Colonic mucosa (tissue), 4 donors: Measurements from ENCODE around the gene CDC45. TPM values are rescaled to one million over a fixed set of nuclear protein-coding genes. Genes with fewer than 3 reads are reported as not detected.

Experiments
- DNase-seq: peaks from one replicate; pipeline ENCODE4 v3.0.0-alpha.2; 2020
- H3K27ac ChIP-seq: fragments of 200-600 bp; one replicate; pipeline ENCODE4 v1.8.0; 2021
- H3K27me3 ChIP-seq: fragments of 200-600 bp; one replicate; pipeline ENCODE4 v1.8.0; 2021
- H3K36me3 ChIP-seq: fragments of 200-600 bp; one replicate; pipeline ENCODE4 v1.8.0; 2021
- H3K4me1 ChIP-seq: fragments of 200-600 bp; one replicate; pipeline ENCODE4 v1.8.0; 2021; ENCODE audit warnings: mild to moderate bottlenecking
- H3K4me3 ChIP-seq: fragments of 200-600 bp; one replicate; pipeline ENCODE4 v1.8.0; 2021
- H3K9ac ChIP-seq, 2 donors: one replicate each; pipeline ENCODE4 v1.7.0; 2013; ENCODE audit warnings: control low read depth in 2 of 2, low read depth in 2 of 2, low read length in 2 of 2
- H3K9me3 ChIP-seq: fragments of 200-600 bp; one replicate; pipeline ENCODE4 v1.8.0; 2021
- intact Hi-C: fragments of 100-400 bp; cut with DNase I; formaldehyde crosslinking; loops from one replicate; pipeline ENCODE4 v1.14.1; 2022
- total RNA-seq, 2 donors: library from RNA; stranded (reverse); fragmentation: NEBNext Ultra II Directional in 1 of 2; extraction: Animal tissue kit (Norgen Biotek cat#: 25700) in 1 of 2; gene quantifications; one replicate each; pipeline ENCODE4 v1.2.1, GENCODE V29; 2021
- TF ChIP-seq, protein P1 (sequence below): fragments of 200-600 bp; IDR thresholded peaks from one replicate; pipeline ENCODE4 v1.8.0; 2022; ENCODE audit warnings: antibody characterized with exemption, mild to moderate bottlenecking
- donor health status: healthy.
- donor health status: DM: no; HTN: no; CAD: no.
- donor health status: DM: no; HTN: no; CAD: no.

CDC45 gene
- total RNA-seq, 2 donors from 2014 or later = 5.1 to 35.9 TPM

DNA sequence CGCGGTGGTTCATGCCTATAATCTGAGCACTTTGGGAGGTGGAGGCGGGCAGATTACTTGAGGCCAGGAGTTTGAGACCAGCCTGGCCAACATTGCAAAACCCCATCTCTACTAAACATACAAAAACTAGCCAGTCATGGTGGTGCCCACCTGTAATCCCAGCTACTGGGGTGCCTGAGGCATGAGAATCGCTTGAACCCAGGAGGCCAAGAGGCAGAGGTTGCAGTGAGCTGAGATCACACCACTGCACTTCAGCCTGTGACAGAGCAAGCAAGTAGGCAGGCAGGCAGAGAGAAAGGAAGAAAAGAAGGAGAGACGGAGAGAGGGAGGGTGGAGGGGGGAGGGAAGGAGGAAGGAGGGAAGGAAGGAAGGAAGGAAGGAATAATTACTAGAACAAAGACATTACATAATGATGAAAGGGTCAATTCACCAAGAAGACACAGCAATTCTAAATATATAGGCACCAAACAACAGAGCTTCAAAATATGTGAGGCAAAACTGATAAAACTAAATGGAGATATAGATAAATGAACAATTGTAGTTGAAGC is 58.3 kb downstream of the CDC45 start:
- H3K9ac ChIP-seq = no peak overlapping the region
- no peaks in the 10 kb centered on the region for H3K27me3 ChIP-seq
- no peak for DNase-seq
- TF ChIP-seq, protein P1, sequence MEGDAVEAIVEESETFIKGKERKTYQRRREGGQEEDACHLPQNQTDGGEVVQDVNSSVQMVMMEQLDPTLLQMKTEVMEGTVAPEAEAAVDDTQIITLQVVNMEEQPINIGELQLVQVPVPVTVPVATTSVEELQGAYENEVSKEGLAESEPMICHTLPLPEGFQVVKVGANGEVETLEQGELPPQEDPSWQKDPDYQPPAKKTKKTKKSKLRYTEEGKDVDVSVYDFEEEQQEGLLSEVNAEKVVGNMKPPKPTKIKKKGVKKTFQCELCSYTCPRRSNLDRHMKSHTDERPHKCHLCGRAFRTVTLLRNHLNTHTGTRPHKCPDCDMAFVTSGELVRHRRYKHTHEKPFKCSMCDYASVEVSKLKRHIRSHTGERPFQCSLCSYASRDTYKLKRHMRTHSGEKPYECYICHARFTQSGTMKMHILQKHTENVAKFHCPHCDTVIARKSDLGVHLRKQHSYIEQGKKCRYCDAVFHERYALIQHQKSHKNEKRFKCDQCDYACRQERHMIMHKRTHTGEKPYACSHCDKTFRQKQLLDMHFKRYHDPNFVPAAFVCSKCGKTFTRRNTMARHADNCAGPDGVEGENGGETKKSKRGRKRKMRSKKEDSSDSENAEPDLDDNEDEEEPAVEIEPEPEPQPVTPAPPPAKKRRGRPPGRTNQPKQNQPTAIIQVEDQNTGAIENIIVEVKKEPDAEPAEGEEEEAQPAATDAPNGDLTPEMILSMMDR = no peak
- intact Hi-C loops = no loop called here
- no peak overlapping the region for H3K4me3 ChIP-seq
- no peaks in the 10 kb centered on the region for H3K4me1 ChIP-seq
- no peaks in the 10 kb centered on the region for H3K36me3 ChIP-seq
- no peaks in the 10 kb centered on the region for H3K9me3 ChIP-seq
- H3K27ac ChIP-seq = no peak overlapping the region

GRCh38 chr22:19540394-19540793 is 60.7 kb downstream of the CDC45 start:
- Histone ChIP-seq H3K36me3 (no peaks in the 10 kb centered on the region), H3K27me3 (no peaks in the 10 kb centered on the region), H3K9ac (no peak overlapping the region), H3K4me1 (no peaks in the 10 kb centered on the region), H3K9me3 (no peaks in the 10 kb centered on the region), H3K4me3 (no peak overlapping the region), H3K27ac (no peak overlapping the region)
- intact Hi-C loops = no loop called here
- DNase-seq = no peak
- TF ChIP-seq, protein P1 = no peak

GRCh38 chr22:19543970-19544708 is 64.4 kb downstream of the CDC45 start:
- Histone ChIP-seq H3K27me3 (no peaks in the 10 kb centered on the region), H3K9me3 (no peaks in the 10 kb centered on the region), H3K27ac (no peak overlapping the region), H3K36me3 (no peaks in the 10 kb centered on the region), H3K9ac (peak overlapping the region in 1 of 2 donors; percentile 19), H3K4me3 (no peak overlapping the region), H3K4me1 (no peaks in the 10 kb centered on the region)
- intact Hi-C loops = no loop called here
- peak; percentile 38 for DNase-seq
- TF ChIP-seq, protein P1 = no peak

GRCh38 chr22:19545935-19546207 is 66.2 kb downstream of the CDC45 start:
- no peaks in the 10 kb centered on the region for H3K9me3 ChIP-seq
- TF ChIP-seq, protein P1 = no peak
- no peaks in the 10 kb centered on the region for H3K4me1 ChIP-seq
- DNase-seq = no peak
- H3K36me3 ChIP-seq = no peaks in the 10 kb centered on the region
- H3K27ac ChIP-seq = no peak overlapping the region
- no peaks in the 10 kb centered on the region for H3K27me3 ChIP-seq
- H3K9ac ChIP-seq = no peak overlapping the region
- H3K4me3 ChIP-seq = no peak overlapping the region
- intact Hi-C loops = no loop called here

DNA sequence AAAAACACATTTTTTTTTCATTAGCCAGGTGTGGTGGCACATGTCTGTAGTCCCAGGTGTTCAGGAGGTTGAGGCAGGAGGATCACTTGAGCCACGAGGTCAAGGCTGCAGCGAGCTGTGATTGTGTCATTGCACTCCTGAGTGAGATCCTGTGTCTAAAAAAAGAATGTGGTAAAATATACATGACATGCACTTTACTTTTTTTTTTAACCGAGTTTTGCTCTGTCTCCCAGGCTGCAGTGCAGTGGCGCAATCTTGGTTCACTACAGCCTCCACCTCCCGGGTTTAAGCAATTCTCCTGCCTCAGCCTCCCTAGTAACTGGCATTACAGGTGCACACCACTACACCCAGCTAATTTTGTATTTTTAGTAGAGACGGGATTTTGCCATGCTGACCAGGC is 67.0 kb downstream of the CDC45 start:
- Histone ChIP-seq H3K4me1 (no peaks in the 10 kb centered on the region), H3K9ac (no peak overlapping the region), H3K36me3 (no peaks in the 10 kb centered on the region), H3K27me3 (no peaks in the 10 kb centered on the region), H3K27ac (no peak overlapping the region), H3K9me3 (no peaks in the 10 kb centered on the region), H3K4me3 (no peak overlapping the region)
- TF ChIP-seq, protein P1 = no peak
- no peak for DNase-seq
- intact Hi-C loops = no loop called here
